ENCODE data around the gene ZC3H7A.

ZC3H7A gene, protein sequence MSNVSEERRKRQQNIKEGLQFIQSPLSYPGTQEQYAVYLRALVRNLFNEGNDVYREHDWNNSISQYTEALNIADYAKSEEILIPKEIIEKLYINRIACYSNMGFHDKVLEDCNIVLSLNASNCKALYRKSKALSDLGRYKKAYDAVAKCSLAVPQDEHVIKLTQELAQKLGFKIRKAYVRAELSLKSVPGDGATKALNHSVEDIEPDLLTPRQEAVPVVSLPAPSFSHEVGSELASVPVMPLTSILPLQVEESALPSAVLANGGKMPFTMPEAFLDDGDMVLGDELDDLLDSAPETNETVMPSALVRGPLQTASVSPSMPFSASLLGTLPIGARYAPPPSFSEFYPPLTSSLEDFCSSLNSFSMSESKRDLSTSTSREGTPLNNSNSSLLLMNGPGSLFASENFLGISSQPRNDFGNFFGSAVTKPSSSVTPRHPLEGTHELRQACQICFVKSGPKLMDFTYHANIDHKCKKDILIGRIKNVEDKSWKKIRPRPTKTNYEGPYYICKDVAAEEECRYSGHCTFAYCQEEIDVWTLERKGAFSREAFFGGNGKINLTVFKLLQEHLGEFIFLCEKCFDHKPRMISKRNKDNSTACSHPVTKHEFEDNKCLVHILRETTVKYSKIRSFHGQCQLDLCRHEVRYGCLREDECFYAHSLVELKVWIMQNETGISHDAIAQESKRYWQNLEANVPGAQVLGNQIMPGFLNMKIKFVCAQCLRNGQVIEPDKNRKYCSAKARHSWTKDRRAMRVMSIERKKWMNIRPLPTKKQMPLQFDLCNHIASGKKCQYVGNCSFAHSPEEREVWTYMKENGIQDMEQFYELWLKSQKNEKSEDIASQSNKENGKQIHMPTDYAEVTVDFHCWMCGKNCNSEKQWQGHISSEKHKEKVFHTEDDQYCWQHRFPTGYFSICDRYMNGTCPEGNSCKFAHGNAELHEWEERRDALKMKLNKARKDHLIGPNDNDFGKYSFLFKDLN

GRCh38 chr16:11797166-11797956, at the start of gene ZC3H7A:
Gene ZC3H7A, minus strand, starts transcription at chr16:11797258. Its CDS starts 14,904 bp downstream, at chr16:11782354.
- peak within 1 kb of the TSS; percentile 90 for H3K27ac ChIP-seq
- H3K4me1 ChIP-seq (ENCODE audit: low read depth, poor library complexity, severe bottlenecking) = peaks cover 53% of the 10 kb centered on the region
- peak within 1 kb of the TSS; percentile 95 for H3K9ac ChIP-seq
- peak within 1 kb of the TSS; percentile 72 for H2AFZ ChIP-seq (ENCODE audit: low read depth)
- H3K27me3 ChIP-seq (ENCODE audit: insufficient read depth, low read depth) = no peaks in the 10 kb centered on the region
- H3K36me3 ChIP-seq (ENCODE audit: insufficient read depth) = 0 out of 2 replicates have a peak, but pooled peaks cover 5% of the 10 kb centered on the region
- H3K4me2 ChIP-seq = peak within 1 kb of the TSS; percentile 98
- H3K4me3 ChIP-seq (IDR thresholded peaks at IDR 0.05; ENCODE audit: insufficient read depth, low read depth, low read length) = peak within 1 kb of the TSS; percentile 79
- TF ChIP-seq, protein P1, sequence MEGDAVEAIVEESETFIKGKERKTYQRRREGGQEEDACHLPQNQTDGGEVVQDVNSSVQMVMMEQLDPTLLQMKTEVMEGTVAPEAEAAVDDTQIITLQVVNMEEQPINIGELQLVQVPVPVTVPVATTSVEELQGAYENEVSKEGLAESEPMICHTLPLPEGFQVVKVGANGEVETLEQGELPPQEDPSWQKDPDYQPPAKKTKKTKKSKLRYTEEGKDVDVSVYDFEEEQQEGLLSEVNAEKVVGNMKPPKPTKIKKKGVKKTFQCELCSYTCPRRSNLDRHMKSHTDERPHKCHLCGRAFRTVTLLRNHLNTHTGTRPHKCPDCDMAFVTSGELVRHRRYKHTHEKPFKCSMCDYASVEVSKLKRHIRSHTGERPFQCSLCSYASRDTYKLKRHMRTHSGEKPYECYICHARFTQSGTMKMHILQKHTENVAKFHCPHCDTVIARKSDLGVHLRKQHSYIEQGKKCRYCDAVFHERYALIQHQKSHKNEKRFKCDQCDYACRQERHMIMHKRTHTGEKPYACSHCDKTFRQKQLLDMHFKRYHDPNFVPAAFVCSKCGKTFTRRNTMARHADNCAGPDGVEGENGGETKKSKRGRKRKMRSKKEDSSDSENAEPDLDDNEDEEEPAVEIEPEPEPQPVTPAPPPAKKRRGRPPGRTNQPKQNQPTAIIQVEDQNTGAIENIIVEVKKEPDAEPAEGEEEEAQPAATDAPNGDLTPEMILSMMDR (conservative IDR thresholded peaks at IDR 0.05; ENCODE audit: low read depth, low read length) = peak; percentile 42
- peaks cover 58% of the 10 kb centered on the region for H3K79me2 ChIP-seq (ENCODE audit: insufficient read depth, low read depth)
- no peaks in the 10 kb centered on the region for H4K20me1 ChIP-seq (ENCODE audit: insufficient read depth)

DNA sequence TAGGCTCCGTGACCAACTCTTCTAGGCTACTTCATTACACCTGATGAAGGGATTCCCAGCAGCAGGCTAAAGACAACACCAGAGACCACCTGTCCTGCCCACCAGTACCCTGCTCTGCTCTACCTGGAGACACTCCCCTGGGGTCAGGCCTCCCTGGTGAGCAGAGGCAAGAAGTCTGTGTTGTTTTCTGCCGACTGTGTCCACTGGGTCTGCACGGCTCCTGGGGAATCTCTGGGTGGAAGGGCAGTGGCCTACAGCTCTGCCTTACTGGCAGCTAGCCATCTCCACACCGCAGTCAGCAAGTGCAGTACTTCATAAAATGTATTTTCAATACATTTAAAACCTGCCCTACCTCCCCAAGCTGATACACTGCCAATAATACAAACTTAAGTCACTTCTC, 47.4 kb upstream of the ZC3H7A start:
- H2AFZ ChIP-seq (ENCODE audit: low read depth) = no peak overlapping the region
- no peak overlapping the region for H3K27ac ChIP-seq
- TF ChIP-seq, protein P1 (conservative IDR thresholded peaks at IDR 0.05; ENCODE audit: low read depth, low read length) = no peak
- peaks cover 26% of the 10 kb centered on the region for H3K4me1 ChIP-seq (ENCODE audit: low read depth, poor library complexity, severe bottlenecking)
- 0 out of 2 replicates have a peak, but pooled peaks cover 12% of the 10 kb centered on the region for H4K20me1 ChIP-seq (ENCODE audit: insufficient read depth)
- H3K4me2 ChIP-seq = no peak overlapping the region
- no peak overlapping the region for H3K9ac ChIP-seq
- H3K27me3 ChIP-seq (ENCODE audit: insufficient read depth, low read depth) = no peaks in the 10 kb centered on the region
- peaks cover 70% of the 10 kb centered on the region for H3K79me2 ChIP-seq (ENCODE audit: insufficient read depth, low read depth)
- peaks cover 65% of the 10 kb centered on the region for H3K36me3 ChIP-seq (ENCODE audit: insufficient read depth)
- H3K4me3 ChIP-seq (IDR thresholded peaks at IDR 0.05; ENCODE audit: insufficient read depth, low read depth, low read length) = no peak overlapping the region

DNA sequence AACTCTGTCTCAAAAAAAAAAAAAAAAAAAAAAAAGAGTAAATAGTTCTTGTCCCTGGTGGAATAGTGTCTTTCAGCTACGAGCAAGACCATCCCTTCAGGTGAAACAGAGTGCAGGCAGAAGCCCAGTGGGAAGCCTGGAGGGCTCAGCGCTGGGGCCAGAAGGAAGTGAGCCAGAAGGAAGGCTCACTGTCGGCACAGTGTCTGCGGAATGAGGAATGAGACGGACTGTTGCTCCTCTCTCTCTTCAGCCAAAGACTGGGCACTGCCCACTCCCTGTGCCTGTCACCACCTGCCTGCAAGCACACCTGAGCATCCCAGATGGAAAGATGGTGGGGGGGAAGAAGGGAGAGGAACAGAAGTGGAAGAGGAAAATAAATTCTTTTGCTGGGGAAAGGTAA, 46.8 kb upstream of the ZC3H7A start:
- H3K79me2 ChIP-seq (ENCODE audit: insufficient read depth, low read depth) = peaks cover 64% of the 10 kb centered on the region
- no peak overlapping the region for H3K9ac ChIP-seq
- H4K20me1 ChIP-seq (ENCODE audit: insufficient read depth) = 0 out of 2 replicates have a peak, but pooled peaks cover 12% of the 10 kb centered on the region
- peaks cover 20% of the 10 kb centered on the region for H3K4me1 ChIP-seq (ENCODE audit: low read depth, poor library complexity, severe bottlenecking)
- TF ChIP-seq, protein P1 (conservative IDR thresholded peaks at IDR 0.05; ENCODE audit: low read depth, low read length) = no peak
- H3K4me2 ChIP-seq = no peak overlapping the region
- H3K36me3 ChIP-seq (ENCODE audit: insufficient read depth) = peaks cover 59% of the 10 kb centered on the region
- no peaks in the 10 kb centered on the region for H3K27me3 ChIP-seq (ENCODE audit: insufficient read depth, low read depth)
- H3K4me3 ChIP-seq (IDR thresholded peaks at IDR 0.05; ENCODE audit: insufficient read depth, low read depth, low read length) = no peak overlapping the region
- no peak overlapping the region for H2AFZ ChIP-seq (ENCODE audit: low read depth)
- H3K27ac ChIP-seq = no peak overlapping the region

DNA sequence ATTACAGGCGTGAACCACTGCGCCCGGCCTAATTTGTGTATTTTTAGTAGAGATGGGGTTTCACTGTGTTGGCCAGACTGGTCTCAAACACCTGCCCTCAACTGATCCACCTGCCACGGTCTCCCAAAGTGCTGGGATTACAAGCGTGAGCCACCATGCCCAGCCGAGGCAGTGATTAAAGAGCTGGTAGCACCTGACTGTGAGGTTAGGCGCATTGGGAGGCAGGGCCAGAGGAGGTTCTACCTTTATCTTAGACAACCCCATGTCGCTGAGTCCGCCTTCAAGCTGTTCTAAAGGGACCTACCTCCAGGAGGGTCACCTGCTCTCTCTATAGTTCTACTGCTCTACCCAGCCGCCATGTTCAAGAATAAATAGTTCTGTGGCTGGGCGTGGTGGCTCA, 46.1 kb upstream of the ZC3H7A start:
- no peak overlapping the region for H2AFZ ChIP-seq (ENCODE audit: low read depth)
- no peaks in the 10 kb centered on the region for H3K27me3 ChIP-seq (ENCODE audit: insufficient read depth, low read depth)
- peaks cover 57% of the 10 kb centered on the region for H3K79me2 ChIP-seq (ENCODE audit: insufficient read depth, low read depth)
- 0 out of 2 replicates have a peak, but pooled peaks cover 10% of the 10 kb centered on the region for H4K20me1 ChIP-seq (ENCODE audit: insufficient read depth)
- no peak overlapping the region for H3K4me3 ChIP-seq (IDR thresholded peaks at IDR 0.05; ENCODE audit: insufficient read depth, low read depth, low read length)
- TF ChIP-seq, protein P1 (conservative IDR thresholded peaks at IDR 0.05; ENCODE audit: low read depth, low read length) = no peak
- H3K4me1 ChIP-seq (ENCODE audit: low read depth, poor library complexity, severe bottlenecking) = peaks cover 14% of the 10 kb centered on the region
- no peak overlapping the region for H3K4me2 ChIP-seq
- H3K27ac ChIP-seq = no peak overlapping the region
- H3K36me3 ChIP-seq (ENCODE audit: insufficient read depth) = peaks cover 57% of the 10 kb centered on the region
- no peak overlapping the region for H3K9ac ChIP-seq
